Aorta (tissue), 5 donors: ENCODE data around the gene FRMD4A. TPM values are rescaled to one million over a fixed set of nuclear protein-coding genes. Genes with fewer than 3 reads are reported as not detected.
A peak's percentile ranks its signal among the peaks of the same experiment; 100 is the strongest.
"Not testable (repeated sequence)": the region's sequence is repeated elsewhere in the genome, so short reads cannot be mapped to it uniquely, and the experiment has no call there.

Source experiments
- ATAC-seq: fragments of 200-7000 bp; cut with Tn5 transposase; one replicate; pipeline ENCODE4 v1.9.1; 2022; ENCODE audit warnings: moderate library complexity; ENCODE audit not compliant: low FRiP score
- DNase-seq, 2 donors: peaks; one replicate each; pipeline ENCODE4 v3.0.0-alpha.2; 2020
- H3K27ac ChIP-seq, 2 donors: one replicate each; pipeline ENCODE4 v1.5.1; 2013; ENCODE audit warnings: low read length in 2 of 2, mild to moderate bottlenecking in 2 of 2, moderate library complexity in 2 of 2, control low read depth in 1 of 2, inconsistent platforms in 1 of 2, low read depth in 1 of 2
- H3K27me3 ChIP-seq, 2 donors: one replicate each; pipeline ENCODE4 v1.6.1; 2013; ENCODE audit warnings: control low read depth in 1 of 2, low read length in 1 of 2, mild to moderate bottlenecking in 1 of 2, moderate library complexity in 1 of 2; ENCODE audit not compliant: insufficient read depth in 2 of 2, control insufficient read depth in 1 of 2
- H3K36me3 ChIP-seq, 2 donors: one replicate each; pipeline ENCODE4 v1.6.1; 2013; ENCODE audit warnings: control low read depth in 1 of 2, low read length in 1 of 2, mild to moderate bottlenecking in 1 of 2; ENCODE audit not compliant: insufficient read depth in 2 of 2, control insufficient read depth in 1 of 2
- H3K4me1 ChIP-seq, 2 donors: one replicate each; pipeline ENCODE4 v1.6.1; 2013; ENCODE audit warnings: low read length in 2 of 2, control low read depth in 1 of 2, mild to moderate bottlenecking in 1 of 2, moderate library complexity in 1 of 2; ENCODE audit not compliant: insufficient read depth in 2 of 2, control insufficient read depth in 1 of 2
- H3K4me3 ChIP-seq, 2 donors: one replicate each; pipeline ENCODE4 v1.5.1; 2013; ENCODE audit warnings: low read length in 2 of 2, control low read depth in 1 of 2, mild to moderate bottlenecking in 1 of 2
- H3K9me3 ChIP-seq: one replicate; pipeline ENCODE4 v1.6.1; 2013; ENCODE audit warnings: mild to moderate bottlenecking, low read length; ENCODE audit not compliant: control insufficient read depth
- WGBS, 2 donors: extraction: QIAGEN DNeasy Blood & Tissue Kit; methylation state at CpG; one replicate each; pipeline ENCODE4 v1.1.7; 2013; 5-methylcytosine and 5-hydroxymethylcytosine counted together
- intact Hi-C, 2 donors: fragments of 100-400 bp; cut with DNase I; formaldehyde crosslinking; loops; one replicate each; pipeline versions ENCODE4 v1.14.2 to v1.15.0; 2022
- polyA plus RNA-seq, 2 donors: library from polyadenylated mRNA; stranded (reverse); fragments of 200-250 nt; gene quantifications; one replicate each; pipeline ENCODE4 v1.2.3, GENCODE V29; 2013
- total RNA-seq, 2 donors: library from RNA; stranded (reverse); fragmentation: NEBNext Ultra II Directional; extraction: Animal tissue kit (Norgen Biotek cat#: 25700); gene quantifications; one replicate each; pipeline ENCODE4 v1.2.1, GENCODE V29; 2021
- donor health status: healthy with polysubstance abuse.
- donor health status: Bipolar disorder and iron deficiency.
- donor health status: DM: no; HTN: no; CAD: no.
- donor health status: DM: no; HTN: no; CAD: no.
- donor health status: DM: yes; HTN: yes; CAD: no.

FRMD4A gene
- total and polyA plus RNA-seq, 4 donors: 11.4 to 65.6 (median 39.7) TPM

DNA sequence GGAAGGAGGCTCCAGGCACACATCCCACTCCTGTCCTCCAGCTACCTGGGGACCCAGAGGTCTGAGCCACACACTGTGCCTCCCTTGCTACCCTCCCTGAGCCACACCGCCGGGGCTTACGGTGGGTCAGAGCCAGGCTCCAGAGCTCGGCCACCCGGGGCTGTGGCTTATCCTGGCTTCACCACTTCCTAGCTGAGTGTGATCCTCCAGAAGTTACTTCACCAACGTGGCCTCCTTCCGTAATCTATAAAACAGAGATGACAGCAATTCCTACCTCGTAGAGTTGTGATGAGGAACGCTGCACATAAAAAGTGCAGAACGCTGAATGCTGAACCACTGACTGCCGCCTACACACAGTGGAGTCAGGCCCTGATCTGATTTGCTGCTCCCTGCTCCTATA is 458.9 kb downstream of the FRMD4A start:
- peak in 1 of 2 donors; percentile 59 for DNase-seq
- ATAC-seq: peak; percentile 43
- intact Hi-C loops: no loop called here
- H3K27ac ChIP-seq: peak overlapping the region in 1 of 2 donors; percentile 6
- no peaks in the 10 kb centered on the region for H3K27me3 ChIP-seq
- WGBS, 2 donors: 24 to 32% methylated on average over 11 of the region's 11 CpGs
- H3K4me3 ChIP-seq: no peak overlapping the region
- H3K4me1 ChIP-seq: peaks cover 0 to 7% of the 10 kb centered on the region in 2 donors
- no peaks in the 10 kb centered on the region for H3K9me3 ChIP-seq
- H3K36me3 ChIP-seq: no peaks in the 10 kb centered on the region

DNA sequence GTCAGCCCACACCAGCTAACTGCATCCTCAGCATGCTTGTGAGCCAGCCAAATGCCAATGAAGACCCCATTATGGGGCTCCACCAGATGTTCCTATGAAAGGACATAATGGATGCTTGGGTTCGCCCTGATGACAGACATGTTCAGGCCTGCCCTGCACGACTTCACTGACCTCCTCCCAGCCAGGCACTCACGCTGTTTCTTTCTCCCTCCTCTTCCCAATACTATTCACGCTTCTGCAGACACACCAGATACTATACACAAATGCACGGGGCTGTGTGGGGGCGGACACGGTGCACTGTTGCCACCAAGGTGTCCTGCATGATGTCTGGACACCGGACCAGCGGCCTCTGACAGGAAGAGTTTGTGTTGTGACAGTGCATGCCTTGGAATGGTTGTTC is 459.7 kb downstream of the FRMD4A start:
- no peak overlapping the region for H3K4me3 ChIP-seq
- peaks cover 0 to 7% of the 10 kb centered on the region in 2 donors for H3K4me1 ChIP-seq
- no peak overlapping the region for H3K27ac ChIP-seq
- H3K36me3 ChIP-seq: no peaks in the 10 kb centered on the region
- H3K27me3 ChIP-seq: no peaks in the 10 kb centered on the region
- no peaks in the 10 kb centered on the region for H3K9me3 ChIP-seq
- intact Hi-C loops: no loop called here
- DNase-seq (no peak), ATAC-seq (no peak)
- 62 to 65% methylated on average over 9 of the region's 9 CpGs for WGBS, 2 donors

DNA sequence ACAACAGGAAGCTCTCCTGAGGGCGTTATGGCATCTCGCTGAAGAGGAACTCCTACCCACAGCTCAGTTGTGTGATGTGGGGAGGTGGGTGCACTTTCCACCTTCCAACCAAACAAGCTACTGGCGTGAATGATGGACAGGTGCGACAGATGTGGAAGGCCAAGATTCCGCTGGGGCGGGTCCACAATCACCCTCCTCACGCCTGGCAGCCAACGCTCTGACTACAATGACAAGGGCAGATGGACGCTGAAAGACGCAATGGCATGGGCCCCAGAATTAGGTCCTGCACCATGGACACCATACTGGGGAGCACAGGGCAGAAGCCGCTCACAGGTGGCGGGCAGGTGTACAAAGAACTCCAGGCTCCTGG is 461.4 kb downstream of the FRMD4A start:
- no peak for ATAC-seq
- Histone ChIP-seq H3K4me3 (no peak overlapping the region), H3K36me3 (no peaks in the 10 kb centered on the region), H3K27me3 (no peaks in the 10 kb centered on the region), H3K27ac (no peak overlapping the region), H3K4me1 (no peaks in the 10 kb centered on the region), H3K9me3 (no peaks in the 10 kb centered on the region)
- intact Hi-C loops: no loop called here
- 94 to 95% methylated on average over 12 of the region's 12 CpGs for WGBS, 2 donors
- DNase-seq: no peak

- Histone ChIP-seq H3K27me3 (no peaks in the 10 kb centered on the region), H3K36me3 (no peaks in the 10 kb centered on the region), H3K27ac (no peak overlapping the region), H3K9me3 (no peaks in the 10 kb centered on the region), H3K4me1 (no peaks in the 10 kb centered on the region), H3K4me3 (no peak overlapping the region)
- WGBS, 2 donors: 86 to 89% methylated on average over 18 of the region's 18 CpGs
- ATAC-seq: no peak
- no peak for DNase-seq
- intact Hi-C loops: no loop called here
Measured at GRCh38 chr10:13868528-13869294, 462.0 kb downstream of the FRMD4A start.

DNA sequence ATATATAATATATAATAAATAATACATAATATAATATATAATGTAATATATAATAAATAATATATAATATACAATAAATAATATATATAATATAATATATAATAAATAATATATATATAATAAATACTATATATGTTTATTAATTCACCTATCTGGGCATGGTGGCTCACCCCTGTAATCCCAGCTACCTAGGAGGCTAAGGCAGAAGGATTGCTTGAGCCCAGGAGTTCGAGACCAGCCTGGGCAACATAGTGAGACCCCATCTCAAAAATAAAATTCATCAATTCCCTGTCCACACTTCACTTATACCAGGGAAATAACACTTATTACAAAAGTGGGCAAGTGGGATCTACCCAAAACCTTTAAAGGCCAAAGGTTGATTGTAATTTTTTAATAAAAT is 462.9 kb downstream of the FRMD4A start:
- Histone ChIP-seq H3K36me3 (no peaks in the 10 kb centered on the region), H3K4me1 (peaks cover 0 to 1% of the 10 kb centered on the region in 2 donors), H3K27ac (no peak overlapping the region), H3K27me3 (no peaks in the 10 kb centered on the region), H3K4me3 (no peak overlapping the region), H3K9me3 (no peaks in the 10 kb centered on the region)
- DNase-seq (no peak), ATAC-seq (no peak)
- WGBS, 2 donors: 95 to 100% methylated on average over 1 of the region's 1 CpG
- intact Hi-C loops: no loop called here

GRCh38 chr10:13865758-13866491 is 464.8 kb downstream of the FRMD4A start:
- no peak for DNase-seq
- Histone ChIP-seq H3K4me1 (peaks cover 0 to 2% of the 10 kb centered on the region in 2 donors), H3K4me3 (no peak overlapping the region), H3K27ac (no peak overlapping the region), H3K27me3 (no peaks in the 10 kb centered on the region), H3K36me3 (no peaks in the 10 kb centered on the region), H3K9me3 (no peaks in the 10 kb centered on the region)
- ATAC-seq: no peak
- intact Hi-C loops: no loop called here
- 53 to 58% methylated on average over 12 of the region's 12 CpGs for WGBS, 2 donors

DNA sequence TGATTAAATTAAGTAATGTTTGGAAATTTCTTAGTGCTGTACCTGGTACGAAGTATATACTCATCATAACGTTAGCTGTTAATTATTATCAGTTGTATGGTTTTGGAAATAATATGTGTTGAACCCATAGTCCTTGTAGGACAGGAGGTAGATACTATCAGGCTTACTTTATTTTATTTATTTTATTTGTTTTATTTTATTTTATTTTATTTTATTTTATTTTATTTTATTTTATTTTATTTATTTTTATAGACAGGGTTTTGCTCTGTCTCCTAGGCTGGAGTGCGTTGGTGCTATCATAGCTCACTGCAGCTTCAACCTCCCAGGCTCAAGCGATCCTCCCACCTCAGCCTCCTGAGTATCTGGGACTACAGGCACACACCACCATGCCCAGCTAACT is 465.5 kb downstream of the FRMD4A start:
- H3K36me3 ChIP-seq, H3K9me3 ChIP-seq, intact Hi-C loops, H3K4me1 ChIP-seq, H3K4me3 ChIP-seq, ATAC-seq, H3K27ac ChIP-seq, DNase-seq, H3K27me3 ChIP-seq: not testable (repeated sequence)
- 93 to 96% methylated on average over 4 of the region's 4 CpGs for WGBS, 2 donors

DNA sequence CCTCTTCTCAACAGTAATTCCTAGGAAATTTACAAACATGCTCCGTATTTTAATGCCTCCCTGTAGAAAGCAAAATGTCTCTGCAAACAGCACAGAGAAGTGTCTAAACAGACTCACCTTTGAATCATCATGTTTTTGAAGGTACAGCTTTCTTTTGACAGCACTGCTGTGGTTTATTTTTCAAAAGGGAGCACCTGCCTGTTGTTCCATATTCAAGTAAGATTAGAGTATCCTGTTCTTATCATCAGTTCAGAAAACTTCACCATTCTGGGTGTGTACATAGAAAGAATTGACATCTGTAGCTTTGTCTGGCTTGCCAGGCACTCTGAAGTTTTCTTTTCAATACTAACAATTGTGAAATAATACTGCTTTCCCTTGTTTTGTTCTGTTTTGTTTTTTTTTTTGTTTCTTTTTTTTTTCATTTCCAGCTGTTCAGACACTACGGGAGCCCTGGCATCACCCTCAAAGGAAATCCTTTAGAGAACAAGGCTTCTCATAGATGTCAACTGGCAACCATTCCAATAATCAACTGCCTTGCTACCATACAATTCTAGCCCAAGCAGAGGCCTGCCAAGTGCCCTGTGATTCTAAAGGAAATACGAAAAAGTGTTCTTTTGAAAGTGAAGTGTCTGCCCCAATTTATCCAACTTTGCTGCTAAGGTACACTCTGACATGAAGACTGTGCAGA is 468.0 kb downstream of the FRMD4A start:
- Histone ChIP-seq H3K27me3 (no peaks in the 10 kb centered on the region), H3K9me3 (no peaks in the 10 kb centered on the region), H3K36me3 (no peaks in the 10 kb centered on the region), H3K4me3 (no peak overlapping the region), H3K27ac (no peak overlapping the region), H3K4me1 (peaks cover 2 to 5% of the 10 kb centered on the region in 2 donors)
- intact Hi-C loops: no loop called here
- 33 to 35% methylated on average over 3 of the region's 3 CpGs for WGBS, 2 donors
- DNase-seq: no peak
- no peak for ATAC-seq
